ENCODE data around the gene NRP1.

Gene NRP1

DNA sequence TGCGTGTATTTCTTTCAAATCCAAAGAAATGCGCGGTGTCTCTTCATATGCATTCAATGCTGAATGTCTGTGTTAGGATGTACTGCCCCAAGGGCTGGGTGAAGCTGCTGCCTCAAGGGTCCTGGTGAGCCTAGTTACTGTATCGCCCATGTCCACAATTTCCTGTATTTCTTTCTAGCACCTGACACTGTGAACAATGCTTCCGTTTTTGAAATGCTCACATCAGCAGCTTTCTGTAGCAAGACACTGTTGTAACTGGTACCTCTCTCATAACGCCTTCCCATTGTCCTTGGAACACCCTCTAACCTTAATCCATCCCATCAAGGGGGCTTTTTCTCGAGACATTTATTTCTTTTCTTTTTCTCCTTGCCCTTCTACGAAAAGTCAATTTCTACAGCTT, 25.1 kb downstream of the NRP1 start:
- DNase-seq (ENCODE audit: low spot score) = no peak
- Histone ChIP-seq H3K27ac (no peak overlapping the region), H3K4me3 (no peak overlapping the region)
- TF ChIP-seq CTCF (IDR thresholded peaks at IDR 0.05) = no peak

DNA sequence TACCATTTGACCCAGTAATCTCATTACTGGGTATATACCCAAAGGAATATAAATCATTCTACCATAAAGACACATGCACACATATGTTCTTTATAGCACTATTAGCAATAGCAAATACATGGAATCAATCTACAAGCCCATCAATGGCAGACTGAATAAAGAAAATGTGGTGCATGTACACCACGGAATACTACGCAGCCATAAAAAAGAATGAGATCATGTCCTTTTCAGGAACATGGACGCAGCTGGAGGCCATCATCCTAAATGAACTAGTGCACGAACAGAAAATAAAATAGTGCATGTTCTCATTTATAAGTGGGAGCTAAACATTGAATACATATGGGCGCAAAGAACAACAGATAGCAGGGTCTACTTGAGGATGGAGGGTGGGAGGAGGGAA, 26.6 kb downstream of the NRP1 start:
- TF ChIP-seq CTCF (IDR thresholded peaks at IDR 0.05) = no peak
- Histone ChIP-seq H3K27ac (no peak overlapping the region), H3K4me3 (no peak overlapping the region)
- no peak for DNase-seq (ENCODE audit: low spot score)

GRCh38 chr10:33306701-33307519, 27.6 kb downstream of the NRP1 start:
- DNase-seq (ENCODE audit: low spot score) = no peak
- H3K27ac ChIP-seq = no peak overlapping the region
- TF ChIP-seq CTCF (IDR thresholded peaks at IDR 0.05) = no peak
- H3K4me3 ChIP-seq = no peak overlapping the region

GRCh38 chr10:33306126-33306525, 28.3 kb downstream of the NRP1 start:
- no peak for DNase-seq (ENCODE audit: low spot score)
- no peak for TF ChIP-seq CTCF (IDR thresholded peaks at IDR 0.05)
- no peak overlapping the region for H3K4me3 ChIP-seq
- peak overlapping the region in 1 of 2 donors; percentile 9 for H3K27ac ChIP-seq

- TF ChIP-seq CTCF (IDR thresholded peaks at IDR 0.05) = no peak
- DNase-seq (ENCODE audit: low spot score) = no peak
- Histone ChIP-seq H3K4me3 (no peak overlapping the region), H3K27ac (peak overlapping the region in 1 of 2 donors; percentile 26)
Measured at GRCh38 chr10:33304423-33305225, 29.8 kb downstream of the NRP1 start.

- no peak for DNase-seq (ENCODE audit: low spot score)
- H3K27ac ChIP-seq = no peak overlapping the region
- TF ChIP-seq CTCF (IDR thresholded peaks at IDR 0.05) = no peak
- H3K4me3 ChIP-seq = no peak overlapping the region
Measured at GRCh38 chr10:33303988-33304387, 30.5 kb downstream of the NRP1 start.
